CD4-positive, alpha-beta T cell treated with Interleukin-15 for 4 hours (primary cell): ENCODE data around the gene DIS3L.
"Not testable (repeated sequence)": the region's sequence is repeated elsewhere in the genome, so short reads cannot be mapped to it uniquely, and the experiment has no call there.

Source experiments
- DNase-seq: peaks from one replicate; pipeline ENCODE4 v3.0.0-alpha.2; 2020; ENCODE audit warnings: low spot score

The DIS3L gene

DNA sequence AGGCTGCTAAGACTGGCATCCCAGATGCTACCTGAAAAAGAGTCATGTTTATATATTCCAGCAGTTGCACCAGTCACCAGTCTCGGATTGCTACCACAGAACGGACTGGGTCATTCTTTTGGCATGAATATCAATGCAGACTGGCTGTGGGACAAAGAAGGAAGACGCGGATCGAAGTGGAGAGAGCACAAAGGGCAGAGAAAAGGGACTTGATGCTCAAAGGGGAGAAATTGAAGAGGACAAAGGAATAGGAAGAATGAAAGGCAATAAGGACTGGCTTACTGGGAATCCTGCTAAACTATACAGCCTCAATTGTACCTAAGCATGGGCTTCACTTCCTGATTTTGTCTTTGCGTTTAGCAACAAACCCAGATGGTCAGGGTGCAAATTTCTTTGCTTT lies 15.3 kb upstream of the DIS3L start:
- DNase-seq = no peak

DNA sequence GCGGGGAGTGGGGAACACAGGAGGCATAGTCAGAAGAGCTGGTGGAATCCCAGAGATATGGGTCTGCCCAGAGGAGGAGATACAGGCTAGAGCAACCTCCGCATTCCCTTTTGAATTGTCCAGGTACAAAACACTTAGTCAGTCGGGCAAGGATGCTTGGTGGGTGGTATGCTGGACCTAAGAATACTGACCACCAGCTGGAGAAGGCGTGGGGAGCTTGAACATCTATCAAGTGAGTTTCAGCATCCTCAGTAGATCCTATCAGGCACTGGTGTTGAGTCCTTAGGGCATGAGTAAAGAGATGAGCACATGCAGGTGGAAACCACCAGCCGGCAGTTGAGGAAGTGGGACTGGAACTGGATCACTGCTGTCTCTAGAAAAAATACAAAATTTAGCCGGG lies 14.7 kb upstream of the DIS3L start:
- no peak for DNase-seq

DNA sequence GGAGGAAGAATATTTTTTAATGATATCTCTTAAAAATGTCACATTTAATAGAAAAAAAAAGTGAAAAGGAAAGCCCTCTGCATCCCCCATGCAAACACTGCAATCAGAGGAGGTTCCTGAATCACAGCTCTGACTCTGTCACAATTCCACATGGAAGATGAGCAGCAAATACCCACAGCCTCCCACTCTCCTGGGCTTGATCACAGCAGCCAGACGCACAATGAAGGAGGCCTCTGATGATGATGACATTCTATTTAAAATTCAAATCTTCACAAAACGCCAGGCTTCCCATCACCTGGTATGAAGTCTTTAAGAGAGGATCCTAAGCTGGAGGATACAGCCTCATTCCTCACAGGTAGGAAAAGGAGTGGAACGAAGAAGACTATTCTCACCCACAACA lies 9.1 kb upstream of the DIS3L start:
- no peak for DNase-seq

DNA sequence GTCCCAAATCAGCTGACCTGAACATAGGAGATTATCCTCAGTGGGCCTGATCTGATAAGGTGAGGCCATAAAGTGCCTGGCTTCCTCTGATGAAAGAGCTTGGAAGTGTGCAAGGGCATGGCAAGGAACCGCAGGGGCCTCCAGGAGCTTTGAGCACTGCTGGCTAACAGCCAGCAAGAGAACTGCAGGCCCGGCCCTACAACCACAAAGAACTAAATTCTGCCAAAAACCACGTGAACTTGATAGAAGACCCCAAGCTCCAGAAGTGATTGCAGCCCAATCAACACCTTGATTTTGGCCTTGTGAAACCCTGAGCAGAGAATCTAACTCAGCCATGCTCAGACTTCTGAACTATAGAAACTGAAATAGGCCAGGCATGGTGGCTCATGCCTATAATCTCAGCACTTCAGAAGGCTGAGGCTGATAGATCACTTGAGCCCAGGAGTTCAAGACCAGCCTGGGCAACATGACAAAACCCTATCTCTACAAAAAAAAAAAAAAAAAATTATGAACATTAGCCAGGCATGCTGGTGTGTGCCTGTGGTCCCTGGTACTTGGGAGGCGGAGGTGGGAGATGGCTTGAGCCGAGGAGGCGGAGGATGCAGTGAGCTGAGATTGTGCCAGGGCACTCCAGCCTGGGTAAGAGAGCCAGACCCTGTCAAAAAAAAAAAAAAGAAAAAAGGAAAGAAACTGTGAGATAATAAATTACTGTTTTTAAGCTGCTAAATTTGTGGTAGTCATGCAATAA lies 7.7 kb upstream of the DIS3L start:
- DNase-seq = no peak

DNA sequence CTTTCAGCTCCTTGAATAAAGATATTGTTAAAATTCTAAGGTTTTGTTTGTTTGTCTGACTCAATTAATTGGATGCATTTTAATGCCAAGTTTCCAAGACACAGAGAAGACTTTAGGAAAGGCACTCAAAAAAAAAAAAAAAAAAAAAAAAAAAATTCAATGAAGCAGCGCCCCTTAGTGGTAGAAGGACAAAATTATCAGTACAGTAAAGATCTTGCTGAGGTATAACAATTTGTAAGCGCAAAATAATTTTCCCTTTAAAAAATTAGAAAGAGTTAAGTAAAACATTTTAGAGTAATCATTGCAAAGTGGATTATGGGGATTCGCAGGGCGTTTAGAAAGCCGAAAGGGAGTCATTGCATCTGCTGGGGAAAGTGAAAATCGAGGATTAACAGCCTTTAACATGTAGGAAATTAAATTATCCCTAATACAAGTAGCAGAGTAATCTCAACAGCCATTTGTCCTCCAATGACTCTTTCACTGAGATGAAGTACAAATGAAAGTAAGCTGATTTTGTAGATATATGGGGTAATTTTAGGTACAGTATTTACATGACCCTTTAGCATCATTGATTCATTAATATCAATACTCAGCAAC lies 5.8 kb upstream of the DIS3L start:
- DNase-seq = peak; percentile 12

DNA sequence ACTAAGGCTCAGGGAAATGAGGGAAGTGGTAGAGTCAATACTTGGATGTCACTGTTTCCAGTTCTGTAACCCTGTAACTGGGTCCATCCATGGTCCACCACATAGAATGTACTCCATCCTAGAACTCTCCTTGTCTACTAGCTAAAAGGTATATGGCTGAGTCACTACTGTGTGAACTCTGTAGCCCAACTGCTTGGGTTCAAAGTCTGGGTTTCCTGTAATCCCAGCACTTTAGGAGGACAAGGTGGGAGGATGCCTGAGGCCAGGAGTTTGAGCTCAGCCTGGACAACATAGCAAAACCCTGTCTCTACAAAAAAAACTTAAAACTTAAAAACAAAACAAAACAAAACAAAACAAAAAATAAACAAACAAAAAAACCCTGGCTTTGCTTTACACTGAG lies 5.3 kb upstream of the DIS3L start:
- no peak for DNase-seq

DNA sequence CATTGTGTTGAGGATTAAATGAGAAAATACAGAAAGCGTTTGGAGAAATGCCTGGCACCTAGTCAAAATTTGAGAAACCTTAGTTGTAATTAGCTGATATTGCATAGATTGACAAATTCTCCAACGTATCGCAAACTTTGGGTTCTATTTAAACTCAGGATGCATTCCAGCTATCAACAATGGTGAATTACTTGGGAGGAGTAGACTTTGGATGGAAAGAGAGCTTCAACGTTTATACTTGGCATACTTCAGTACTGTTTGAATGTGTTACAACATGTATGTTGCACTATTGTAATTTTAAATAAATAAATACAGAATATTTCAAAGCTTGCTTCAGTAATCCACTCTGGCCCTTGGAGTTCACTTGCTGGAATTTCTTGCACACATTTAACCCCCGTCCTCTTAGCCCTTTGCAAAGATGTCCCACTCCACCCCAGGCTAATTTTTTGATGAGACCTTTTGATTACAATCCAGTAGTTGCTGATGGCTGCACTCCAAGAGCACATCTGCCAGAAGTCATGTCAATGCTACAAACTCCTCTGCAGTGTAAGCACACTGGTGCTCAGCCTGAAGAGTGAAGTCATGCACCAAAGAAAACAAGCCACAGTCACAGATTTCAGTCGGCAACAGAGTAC lies 4.7 kb upstream of the DIS3L start:
- no peak for DNase-seq

DNA sequence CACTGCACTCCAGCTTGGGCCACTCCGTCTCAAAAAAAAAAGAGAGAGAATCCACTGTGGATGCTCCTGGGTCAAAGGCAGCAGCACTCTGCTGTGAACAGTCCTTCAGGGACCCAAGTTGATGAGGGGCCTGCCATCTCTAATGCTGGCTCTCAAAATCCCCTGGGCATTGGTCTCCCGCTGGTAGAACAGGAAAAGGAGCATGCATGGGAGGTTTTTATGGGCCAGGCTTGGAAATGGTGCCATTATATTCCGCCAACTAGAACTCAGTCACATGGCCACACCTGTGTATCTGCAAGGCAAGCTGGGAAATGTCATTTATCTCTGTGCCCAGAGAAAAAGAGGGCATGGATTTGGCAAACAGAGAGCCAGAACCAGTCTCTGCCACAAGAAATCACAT lies 3.4 kb upstream of the DIS3L start:
- no peak for DNase-seq

DNA sequence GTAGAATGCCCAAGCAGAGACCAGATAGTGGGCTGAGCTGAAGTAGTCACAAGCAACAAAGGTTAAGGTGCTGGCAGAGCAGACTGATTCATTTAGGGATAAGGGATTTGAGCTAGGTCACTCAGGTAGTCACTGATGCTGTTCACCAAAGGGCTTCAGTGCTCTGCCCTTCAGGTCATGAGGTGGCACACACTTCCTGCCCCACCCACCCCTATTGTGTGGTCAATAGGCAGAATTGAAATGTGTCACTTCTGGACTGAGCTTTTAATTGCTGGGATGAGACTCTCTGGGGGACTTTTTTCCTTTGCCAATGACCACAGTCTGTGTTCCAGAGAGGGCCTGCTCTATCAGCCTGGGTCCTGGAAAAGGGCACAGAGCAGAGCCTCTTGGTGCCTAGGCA lies 2.9 kb upstream of the DIS3L start:
- no peak for DNase-seq

DNA sequence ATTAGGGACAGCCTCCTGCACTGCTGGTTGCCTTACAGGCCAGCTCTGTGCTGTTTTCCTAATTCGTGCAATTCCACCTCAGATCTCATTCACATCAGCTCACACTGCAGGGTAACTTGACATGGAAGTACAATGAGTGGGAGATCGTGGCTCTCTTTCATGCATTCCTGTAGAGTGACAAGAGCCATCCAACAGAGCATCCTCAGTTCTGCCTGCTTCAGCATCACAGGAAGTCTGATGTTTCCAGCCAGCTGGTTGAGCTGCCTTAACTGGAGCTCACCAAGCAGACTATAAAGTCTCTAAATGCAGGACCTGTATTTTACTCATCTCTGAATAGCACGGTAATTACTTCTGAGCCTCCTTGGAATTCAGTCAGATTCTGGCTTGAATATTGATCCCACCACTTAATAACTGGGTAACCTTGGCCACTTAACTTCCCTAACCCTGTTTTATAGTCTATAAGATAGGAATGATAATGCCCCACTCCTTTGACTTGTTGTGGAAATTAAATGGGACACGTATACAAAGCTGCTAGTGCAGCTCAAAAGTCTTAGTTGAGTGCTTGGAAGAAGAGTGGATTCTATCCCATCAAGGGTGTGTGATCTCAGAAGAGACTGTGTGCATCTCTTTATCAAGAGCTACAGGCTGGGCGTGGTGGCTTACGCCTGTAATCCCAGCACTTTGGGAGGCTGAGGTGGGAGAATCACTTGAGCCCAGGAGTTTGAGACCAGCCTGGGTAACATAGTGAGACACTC lies 1.4 kb upstream of the DIS3L start:
- DNase-seq = no peak

DNA sequence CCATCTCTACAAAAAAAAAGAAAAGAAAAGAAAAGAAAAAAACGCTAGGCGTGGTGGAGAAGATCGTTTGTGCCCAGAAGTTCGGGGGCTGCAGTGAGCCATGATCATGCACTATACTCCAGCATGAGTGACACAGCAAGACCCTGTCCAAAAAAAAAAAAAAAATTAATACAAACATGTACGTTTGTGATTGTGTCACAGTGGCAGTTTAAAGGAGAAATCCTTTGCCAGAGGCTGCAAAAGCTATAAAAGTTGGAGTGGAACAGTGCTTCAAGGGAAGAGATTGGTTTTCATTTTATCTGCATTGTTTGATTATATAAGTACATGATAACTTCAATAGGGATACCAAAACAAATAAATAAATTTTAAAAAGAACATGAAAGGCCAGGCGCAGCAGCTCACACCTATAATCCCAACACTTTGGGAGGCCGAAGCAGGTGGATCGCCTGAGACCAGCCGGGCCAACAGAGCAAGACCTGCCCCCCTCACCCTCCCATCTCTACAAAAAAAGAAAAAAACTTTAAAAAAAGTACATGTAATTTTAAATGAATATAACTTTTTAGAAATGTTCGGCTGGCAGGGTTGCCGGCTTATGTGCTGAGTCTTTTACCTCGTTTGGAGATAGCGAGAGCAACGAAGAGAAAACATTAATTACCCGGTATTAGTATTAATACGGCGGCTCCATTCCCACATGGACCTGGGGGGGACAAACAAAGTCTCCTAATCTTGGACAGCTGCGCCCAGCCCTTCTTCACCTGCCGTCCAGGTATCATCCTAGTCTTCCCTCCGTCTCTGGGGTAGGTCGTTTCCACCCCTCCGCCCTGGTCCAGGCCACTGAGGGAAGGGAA lies 573 bp upstream of the DIS3L start:
- no peak for DNase-seq

DNA sequence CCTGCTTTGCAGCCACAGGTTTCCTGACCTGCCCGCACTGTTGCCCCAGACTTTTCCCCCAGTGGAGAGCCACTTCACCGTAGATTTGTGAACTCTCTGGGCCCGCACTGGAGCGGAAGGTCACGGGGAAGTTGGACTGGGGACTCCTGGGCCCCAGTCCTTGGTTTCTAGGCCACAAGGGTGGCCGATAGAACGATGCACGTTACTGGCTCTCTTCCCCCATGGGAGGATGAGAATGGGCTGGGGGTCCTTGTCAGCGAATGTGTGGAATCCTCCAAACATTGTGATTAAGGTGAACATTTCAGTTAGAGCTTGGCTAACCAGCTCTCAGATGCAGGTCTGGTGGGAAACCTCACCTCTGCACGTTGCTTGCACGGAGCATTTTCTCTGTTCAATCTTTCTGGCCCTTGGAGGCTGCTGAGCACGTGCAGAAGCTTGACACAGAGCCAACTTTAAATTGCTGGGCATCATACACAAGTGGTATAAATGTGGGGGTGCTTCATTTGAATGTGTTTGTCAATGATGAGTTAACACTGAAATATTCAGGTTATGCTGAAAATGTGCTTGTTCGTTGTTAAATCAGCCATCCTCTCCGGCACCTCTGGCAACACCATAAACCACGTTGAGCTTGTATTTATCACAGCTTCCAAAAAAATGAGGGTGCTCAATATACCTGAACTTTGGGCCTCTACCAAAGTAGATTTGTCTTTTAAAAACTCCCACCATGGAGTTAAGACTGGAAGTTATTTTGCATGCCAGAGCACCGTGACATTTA lies 976 bp downstream of the DIS3L start:
- DNase-seq = peak; percentile 11

DNA sequence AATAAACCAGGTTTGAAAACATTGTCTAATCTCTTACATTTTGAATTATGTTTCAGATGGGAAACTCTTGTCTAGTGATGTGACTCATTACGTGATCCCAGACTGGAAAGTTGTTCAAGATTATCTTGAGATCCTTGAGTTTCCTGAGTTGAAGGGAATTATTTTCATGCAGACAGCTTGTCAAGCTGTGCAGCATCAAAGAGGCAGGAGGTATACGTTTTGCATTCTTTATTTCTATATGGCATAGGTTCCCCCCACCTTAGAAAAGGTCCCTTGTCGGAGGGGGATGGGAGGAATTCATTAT lies 1.5 kb downstream of the DIS3L start:
- DNase-seq = no peak

DNA sequence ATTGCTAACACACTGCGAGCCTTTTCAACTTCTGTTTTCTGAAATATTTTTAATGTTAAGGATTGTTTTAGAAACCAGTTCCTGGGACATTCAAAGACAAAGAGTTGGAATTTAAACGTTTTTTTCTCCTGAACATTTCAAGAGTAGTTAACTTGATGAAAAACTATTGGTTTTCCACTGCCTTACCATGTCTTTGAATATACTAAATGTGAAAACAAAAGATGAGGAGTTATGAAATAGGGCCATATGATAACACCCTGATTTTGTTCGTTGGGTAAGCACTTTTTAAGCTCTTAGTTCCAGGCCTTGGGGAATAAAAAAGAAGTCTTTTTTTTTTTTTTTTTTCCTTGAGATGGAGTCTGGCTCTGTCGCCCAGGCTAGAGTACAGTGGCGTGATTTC lies 2.8 kb downstream of the DIS3L start:
- no peak for DNase-seq

DNA sequence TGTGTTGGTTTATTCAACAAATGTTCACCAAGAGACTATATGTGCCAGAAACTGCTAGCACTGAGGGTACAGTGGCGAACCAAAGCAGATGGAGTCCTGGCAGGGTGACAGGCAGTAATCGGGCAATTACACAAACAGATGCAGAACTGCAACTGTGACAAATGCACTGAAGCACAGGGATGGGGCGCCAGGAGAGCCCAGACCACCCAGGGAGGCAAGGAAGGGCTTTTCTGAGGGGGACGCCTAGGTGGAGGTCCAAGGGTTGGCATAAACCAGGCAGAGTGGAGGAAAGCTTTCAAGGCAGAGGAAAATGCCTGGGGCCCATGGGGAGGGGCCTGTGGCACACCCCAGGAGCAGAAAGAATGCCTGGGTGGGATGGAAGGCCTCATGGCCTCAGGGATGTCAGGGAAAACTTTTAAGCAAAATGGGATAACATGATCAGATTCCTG lies 5.5 kb downstream of the DIS3L start:
- DNase-seq = no peak

DNA sequence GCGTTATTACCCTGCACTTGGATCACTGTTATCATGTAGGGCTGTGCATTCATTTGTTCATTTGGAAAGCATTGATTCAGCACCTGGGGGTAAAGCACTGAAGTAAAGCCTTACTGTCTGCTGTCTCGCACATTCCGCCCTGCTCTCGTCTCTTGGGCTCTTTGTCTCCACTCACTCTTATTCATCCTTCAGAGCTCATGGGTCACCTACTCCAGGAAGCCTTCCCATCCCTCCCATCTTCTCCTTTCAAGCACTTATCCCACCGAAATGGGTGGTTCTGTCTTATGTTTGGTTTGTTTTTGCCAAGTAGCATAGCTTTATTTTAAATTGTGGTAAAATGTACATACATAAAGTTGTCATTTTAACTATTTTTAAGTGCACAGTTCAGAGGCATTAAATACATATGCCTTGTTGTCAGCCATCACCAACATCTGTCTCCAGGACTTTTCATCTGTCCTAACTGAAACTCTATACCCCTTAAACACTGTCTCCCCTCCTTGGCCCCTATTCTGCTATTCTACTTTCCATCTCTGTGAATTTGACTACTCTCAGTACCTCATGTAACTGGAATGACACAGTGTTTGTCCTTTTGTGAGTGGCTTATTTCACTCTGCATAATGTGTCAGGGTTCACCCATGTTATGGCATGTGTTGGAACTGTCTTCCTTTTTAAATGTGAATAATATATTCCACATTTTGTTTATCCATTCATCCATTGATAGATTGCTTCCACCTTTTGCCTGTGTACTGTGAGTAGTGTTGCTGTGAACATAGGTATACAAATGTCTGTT lies 9.3 kb downstream of the DIS3L start:
- DNase-seq = no peak

DNA sequence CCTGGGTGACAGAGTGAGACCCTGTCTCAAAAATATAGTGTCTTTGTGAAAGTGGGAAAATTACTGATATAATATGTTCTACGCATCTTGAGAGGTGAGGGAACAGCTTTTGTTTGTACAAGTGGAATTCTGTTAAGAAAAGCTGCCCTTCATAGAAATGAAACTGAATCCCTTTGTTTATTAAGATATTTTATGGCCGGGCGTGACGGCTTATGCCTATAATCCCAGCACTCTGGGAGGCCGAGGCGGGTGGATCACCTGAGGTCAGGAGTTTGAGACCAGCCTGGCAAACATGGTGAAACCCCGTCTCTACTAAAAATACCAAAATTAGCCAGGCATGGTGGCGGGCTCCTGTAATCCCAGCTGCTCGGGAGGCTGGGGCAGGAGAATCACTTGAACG lies 11.1 kb downstream of the DIS3L start:
- not testable (repeated sequence) for DNase-seq

DNA sequence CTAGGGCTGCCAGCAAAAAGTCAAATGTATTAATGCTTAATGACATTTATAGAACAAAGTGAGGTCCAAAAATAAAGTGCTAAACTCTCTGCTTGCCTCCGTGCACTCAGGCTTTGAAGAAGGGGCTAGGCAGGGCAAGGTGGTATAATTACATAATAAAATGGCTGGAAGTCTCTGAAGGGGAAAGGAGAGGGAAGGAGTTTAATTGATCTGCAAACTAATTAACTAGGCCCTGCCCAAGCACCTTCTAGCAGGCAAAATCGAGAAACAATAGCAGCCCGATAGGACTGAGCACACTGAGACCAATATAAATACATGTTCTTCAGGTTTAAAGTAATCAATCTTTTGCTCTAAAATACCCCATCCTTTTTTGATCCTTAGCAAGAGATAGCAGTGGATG lies 13.0 kb downstream of the DIS3L start:
- no peak for DNase-seq

DNA sequence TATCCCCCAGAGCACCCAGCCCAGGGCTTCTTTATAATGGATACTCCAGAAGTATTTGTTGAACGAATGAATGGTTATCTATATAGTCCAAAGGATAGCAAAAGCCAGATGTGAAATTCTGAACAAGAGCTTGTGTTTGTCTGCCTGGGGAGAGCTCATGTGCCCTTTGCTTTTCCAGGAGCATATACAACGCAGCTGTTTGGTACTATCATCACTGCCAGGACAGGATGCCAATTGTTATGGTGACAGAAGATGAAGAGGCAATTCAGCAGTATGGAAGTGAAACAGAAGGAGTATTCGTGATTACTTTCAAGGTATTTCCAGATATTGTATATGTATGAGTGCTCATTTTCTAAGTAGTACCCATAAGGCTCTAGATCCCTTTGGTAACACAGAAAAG lies 15.2 kb downstream of the DIS3L start:
- no peak for DNase-seq

DNA sequence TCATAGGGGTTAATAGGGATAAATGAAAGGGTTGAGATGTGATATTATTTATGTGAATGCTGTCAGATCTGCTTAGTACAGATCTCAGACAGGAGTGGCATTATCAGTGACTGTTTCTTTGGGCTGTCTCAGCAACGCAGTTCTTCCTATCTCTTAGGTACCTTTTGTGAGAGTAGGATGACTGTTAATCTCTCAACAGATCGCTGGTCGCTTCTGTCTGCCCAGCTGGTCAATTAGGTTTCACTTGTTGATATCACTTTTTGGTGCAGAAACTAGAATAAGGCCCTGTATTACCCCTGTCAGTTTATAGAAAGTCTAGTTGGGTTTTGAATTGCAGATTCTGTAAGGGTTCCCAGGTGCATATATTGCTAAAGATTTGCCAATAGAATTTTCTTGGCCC lies 16.5 kb downstream of the DIS3L start:
- no peak for DNase-seq

DNA sequence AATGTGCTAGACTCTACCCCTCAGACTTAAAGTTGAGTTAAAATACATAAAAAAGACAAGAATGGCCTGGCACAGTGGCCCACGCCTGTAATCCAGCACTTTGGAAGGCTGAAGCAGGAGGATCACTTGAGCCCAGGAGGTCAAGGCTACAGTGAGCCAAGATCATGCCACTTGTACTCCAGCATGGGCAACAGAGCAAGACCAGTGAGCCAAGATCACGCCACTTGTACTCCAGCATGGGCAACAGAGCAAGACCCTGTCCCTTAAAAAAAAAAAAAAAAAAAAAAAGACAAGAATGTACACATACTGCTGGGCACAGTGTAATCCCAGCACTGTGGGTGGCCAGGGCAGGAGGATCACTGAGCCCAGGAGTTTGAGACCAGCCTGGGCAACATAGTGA lies 17.4 kb downstream of the DIS3L start:
- DNase-seq = no peak
